GM19043 (cell line): ENCODE measurements around the gene ARRDC3.

Experiments used
- ATAC-seq: cut with Tn5 transposase; IDR thresholded peaks from one replicate; pipeline ENCODE4 v1.9.1; 2021; ENCODE audit warnings: low read depth; ENCODE audit not compliant: unreplicated experiment

The ARRDC3 gene

DNA sequence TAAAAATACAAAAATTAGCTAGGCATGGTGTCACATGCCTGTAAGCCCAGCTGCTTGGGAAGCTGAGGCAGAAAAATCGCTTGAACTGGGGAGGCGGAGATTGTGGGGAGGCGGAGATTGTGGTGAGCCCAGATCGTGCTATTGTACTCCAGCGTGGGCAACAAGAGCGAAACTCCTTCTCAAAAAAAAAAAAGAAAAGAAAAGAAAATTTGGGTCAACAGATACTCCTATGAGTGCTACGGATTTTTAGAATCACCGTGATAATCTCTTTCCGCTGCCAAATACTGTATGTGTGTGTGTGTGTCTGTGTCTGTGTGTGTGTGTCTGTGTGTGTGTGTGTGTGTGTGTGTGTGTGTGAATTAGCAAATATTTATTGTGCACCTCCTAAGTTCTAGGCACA lies 64.4 kb downstream of the ARRDC3 start:
- no peak for ATAC-seq
